Natural killer cell (primary cell): ENCODE measurements around the gene OR8D2. TPM values are rescaled to one million over a fixed set of nuclear protein-coding genes. Genes with fewer than 3 reads are reported as not detected.

Experiments
- ATAC-seq, 3 donors: fragments of 150-1000 bp in 2 of 3; fragments of 200-7000 bp in 1 of 3; cut with Tn5 transposase; 1 replicate in 1 of 3; 2 replicates in 2 of 3; pipeline ENCODE4 v1.10.0; 2021; ENCODE audit warnings: mild to moderate bottlenecking in 2 of 3, moderate library complexity in 2 of 3
- DNase-seq, 2 donors: peaks; one replicate each; pipeline versions ENCODE4 v3.0.0 to v3.0.0-alpha.2; 2013 to 2021; ENCODE audit warnings: mixed read lengths in 1 of 2
- H3K27ac ChIP-seq: one replicate; pipeline ENCODE4 v1.5.1; 2013; ENCODE audit warnings: mild to moderate bottlenecking, low read length
- H3K27me3 ChIP-seq: one replicate; pipeline ENCODE4 v1.6.1; 2013; ENCODE audit warnings: low read length; ENCODE audit not compliant: control insufficient read depth, insufficient read depth
- H3K36me3 ChIP-seq: one replicate; pipeline ENCODE4 v1.6.1; 2013; ENCODE audit warnings: low read length; ENCODE audit not compliant: control insufficient read depth, insufficient read depth
- H3K4me1 ChIP-seq: one replicate; pipeline ENCODE4 v1.6.1; 2013; ENCODE audit warnings: low read length; ENCODE audit not compliant: control insufficient read depth, insufficient read depth
- H3K4me3 ChIP-seq: one replicate; pipeline ENCODE4 v1.5.1; 2013; ENCODE audit warnings: low read length
- H3K9me3 ChIP-seq: one replicate; pipeline ENCODE4 v1.6.1; 2013; ENCODE audit warnings: low read length; ENCODE audit not compliant: control insufficient read depth, insufficient read depth
- H3K27ac Mint-ChIP-seq, 2 donors: one replicate each; pipeline ENCODE4 v1.8.0; 2022; ENCODE audit warnings: mild to moderate bottlenecking in 2 of 2, mixed read lengths in 2 of 2, moderate library complexity in 1 of 2
- H3K27me3 Mint-ChIP-seq, 2 donors: one replicate each; pipeline ENCODE4 v1.8.0; 2022; ENCODE audit warnings: low read depth in 2 of 2, mixed read lengths in 2 of 2
- H3K36me3 Mint-ChIP-seq: one replicate; pipeline ENCODE4 v1.8.0; 2022; ENCODE audit warnings: mixed read lengths
- H3K4me1 Mint-ChIP-seq, 2 donors: one replicate each; pipeline ENCODE4 v1.8.0; 2022; ENCODE audit warnings: mixed read lengths in 2 of 2
- H3K4me3 Mint-ChIP-seq: one replicate; pipeline ENCODE4 v1.8.0; 2022; ENCODE audit warnings: mild to moderate bottlenecking, moderate library complexity, mixed read lengths
- H3K9me3 Mint-ChIP-seq, 2 donors: one replicate each; pipeline ENCODE4 v1.8.0; 2022; ENCODE audit warnings: mixed read lengths in 2 of 2
- WGBS: methylation state at CpG from one replicate; pipeline ENCODE4 v1.1.7; 2013; ENCODE audit warnings: missing lambda C conversion rate; ENCODE audit not compliant: insufficient coverage; 5-methylcytosine and 5-hydroxymethylcytosine counted together
- intact Hi-C: fragments of 100-400 bp; cut with micrococcal nuclease; formaldehyde crosslinking; loops from one replicate; pipeline ENCODE4 v1.14.2; 2022
- total RNA-seq, 4 donors: library from RNA; stranded (reverse); fragments of 120-200 nt in 1 of 4; gene quantifications; one replicate each; pipeline versions ENCODE4 v1.2.3 to v1.2.4, GENCODE V29; 2013 to 2022
- TF ChIP-seq, protein P1 (sequence below): fragments of 200-600 bp; IDR thresholded peaks from one replicate; pipeline ENCODE4 v1.8.0; 2022; ENCODE audit warnings: antibody characterized with exemption

The OR8D2 gene
- total RNA-seq, 3 donors from 2014 or later (not counting 1 experiment from before 2014, with no cell fraction given): not detected

DNA sequence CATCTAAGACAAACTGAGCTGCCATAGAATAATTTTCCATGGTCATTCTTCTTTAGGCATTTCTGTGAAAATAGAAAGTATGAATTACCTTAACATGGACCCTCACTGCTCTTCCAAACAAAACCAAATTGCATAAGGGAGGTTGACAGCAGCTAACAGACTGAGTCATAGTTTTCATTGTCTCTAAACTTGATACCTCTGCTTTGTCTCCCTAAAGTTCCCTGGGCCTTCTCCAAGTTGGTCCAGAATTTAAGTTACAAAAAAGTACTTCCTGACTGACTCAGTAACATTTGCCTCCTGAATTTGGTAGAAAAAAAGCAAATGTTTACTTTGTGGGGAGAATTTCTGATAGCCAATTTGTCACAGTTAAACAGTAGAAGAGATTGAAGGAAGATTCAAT lies 9.3 kb downstream of the OR8D2 start:
- intact Hi-C loops: no loop called here
- H3K4me1 Mint-ChIP-seq: no peaks in the 10 kb centered on the region
- H3K4me3 Mint-ChIP-seq: no peak overlapping the region
- no peaks in the 10 kb centered on the region for H3K36me3 ChIP-seq
- H3K36me3 Mint-ChIP-seq: no peaks in the 10 kb centered on the region
- no peak overlapping the region for H3K4me3 ChIP-seq
- DNase-seq (no peak), ATAC-seq (no peak)
- no peaks in the 10 kb centered on the region for H3K9me3 ChIP-seq
- H3K27ac Mint-ChIP-seq: no peak overlapping the region
- H3K4me1 ChIP-seq: no peaks in the 10 kb centered on the region
- no peak overlapping the region for H3K27ac ChIP-seq
- H3K9me3 Mint-ChIP-seq: peaks cover 0 to 2% of the 10 kb centered on the region in 2 donors
- H3K27me3 Mint-ChIP-seq: peaks cover 11 to 12% of the 10 kb centered on the region in 2 donors
- H3K27me3 ChIP-seq: no peaks in the 10 kb centered on the region
- TF ChIP-seq, protein P1, sequence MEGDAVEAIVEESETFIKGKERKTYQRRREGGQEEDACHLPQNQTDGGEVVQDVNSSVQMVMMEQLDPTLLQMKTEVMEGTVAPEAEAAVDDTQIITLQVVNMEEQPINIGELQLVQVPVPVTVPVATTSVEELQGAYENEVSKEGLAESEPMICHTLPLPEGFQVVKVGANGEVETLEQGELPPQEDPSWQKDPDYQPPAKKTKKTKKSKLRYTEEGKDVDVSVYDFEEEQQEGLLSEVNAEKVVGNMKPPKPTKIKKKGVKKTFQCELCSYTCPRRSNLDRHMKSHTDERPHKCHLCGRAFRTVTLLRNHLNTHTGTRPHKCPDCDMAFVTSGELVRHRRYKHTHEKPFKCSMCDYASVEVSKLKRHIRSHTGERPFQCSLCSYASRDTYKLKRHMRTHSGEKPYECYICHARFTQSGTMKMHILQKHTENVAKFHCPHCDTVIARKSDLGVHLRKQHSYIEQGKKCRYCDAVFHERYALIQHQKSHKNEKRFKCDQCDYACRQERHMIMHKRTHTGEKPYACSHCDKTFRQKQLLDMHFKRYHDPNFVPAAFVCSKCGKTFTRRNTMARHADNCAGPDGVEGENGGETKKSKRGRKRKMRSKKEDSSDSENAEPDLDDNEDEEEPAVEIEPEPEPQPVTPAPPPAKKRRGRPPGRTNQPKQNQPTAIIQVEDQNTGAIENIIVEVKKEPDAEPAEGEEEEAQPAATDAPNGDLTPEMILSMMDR: no peak

DNA sequence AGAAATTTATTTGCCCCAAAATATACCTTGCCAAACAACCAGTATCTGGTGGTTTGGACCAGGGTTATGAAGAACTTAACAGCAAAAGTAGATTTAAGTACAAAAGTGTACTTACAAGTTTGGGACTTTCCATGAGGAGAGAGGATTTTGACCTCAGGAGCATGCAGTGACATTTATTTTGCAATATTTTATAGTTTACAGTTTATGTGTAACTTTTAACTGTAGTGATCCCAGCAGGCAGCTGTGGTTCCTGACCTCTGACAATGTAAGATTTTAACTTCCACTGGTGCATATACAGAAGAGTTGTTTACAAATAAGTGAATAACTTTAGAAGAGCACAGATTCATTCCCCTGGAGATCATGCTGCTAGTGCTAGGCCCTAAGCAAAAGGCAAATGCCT lies 12.9 kb downstream of the OR8D2 start:
- Histone ChIP-seq H3K9me3 (no peaks in the 10 kb centered on the region), H3K27ac (no peak overlapping the region), H3K27me3 (no peaks in the 10 kb centered on the region), H3K4me3 (no peak overlapping the region), H3K4me1 (no peaks in the 10 kb centered on the region), H3K36me3 (no peaks in the 10 kb centered on the region)
- intact Hi-C loops: no loop called here
- H3K36me3 Mint-ChIP-seq: no peaks in the 10 kb centered on the region
- H3K27me3 Mint-ChIP-seq: peaks cover 8 to 11% of the 10 kb centered on the region in 2 donors
- no peak for DNase-seq
- TF ChIP-seq, protein P1: no peak
- no peak overlapping the region for H3K27ac Mint-ChIP-seq
- no peaks in the 10 kb centered on the region for H3K9me3 Mint-ChIP-seq
- no peak for ATAC-seq
- H3K4me1 Mint-ChIP-seq: no peaks in the 10 kb centered on the region
- H3K4me3 Mint-ChIP-seq: no peak overlapping the region

DNA sequence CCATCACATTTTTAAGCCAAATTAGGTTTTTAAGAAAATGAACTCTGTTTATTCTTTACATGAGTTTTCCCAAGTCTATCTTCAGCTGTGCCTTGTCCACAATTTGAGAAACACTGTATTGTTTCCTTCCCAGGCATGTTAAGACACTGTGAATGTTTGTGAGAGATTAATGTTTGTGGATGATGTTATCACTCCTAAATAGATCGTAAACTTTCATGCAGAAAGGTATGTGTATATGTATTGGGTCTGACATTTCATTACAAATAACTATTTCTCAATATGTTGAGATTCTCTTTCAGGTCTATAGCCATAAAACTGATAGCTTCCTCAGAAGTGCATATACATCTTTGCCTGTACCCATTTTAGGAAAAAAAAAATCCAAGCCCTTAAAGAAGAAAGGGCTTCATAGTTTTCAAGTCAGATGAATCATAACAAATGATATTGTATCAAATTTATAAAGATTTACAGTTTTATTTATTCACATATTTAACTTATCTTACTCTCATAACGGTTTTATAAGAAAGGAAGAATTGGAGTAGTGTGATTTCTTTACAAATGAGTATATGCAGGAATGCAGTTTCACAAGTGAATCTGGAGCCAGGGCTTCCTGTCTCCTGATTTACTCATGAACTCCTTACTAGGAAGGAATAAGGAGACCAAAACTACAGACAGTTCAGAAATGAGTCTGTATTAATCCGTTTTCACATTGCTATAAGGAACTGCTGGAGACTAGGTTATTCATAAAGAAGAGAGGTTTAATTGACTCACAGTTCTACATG lies 17.5 kb downstream of the OR8D2 start:
- H3K27me3 ChIP-seq: no peaks in the 10 kb centered on the region
- no peak overlapping the region for H3K27ac Mint-ChIP-seq
- no peak overlapping the region for H3K4me3 Mint-ChIP-seq
- TF ChIP-seq, protein P1: no peak
- no peak overlapping the region for H3K27ac ChIP-seq
- WGBS: 91% methylated on average over 2 of the region's 3 CpGs
- intact Hi-C loops: no loop called here
- no peaks in the 10 kb centered on the region for H3K36me3 ChIP-seq
- H3K36me3 Mint-ChIP-seq: no peaks in the 10 kb centered on the region
- H3K27me3 Mint-ChIP-seq: no peaks in the 10 kb centered on the region
- ATAC-seq: no peak
- DNase-seq: no peak
- no peak overlapping the region for H3K4me3 ChIP-seq
- no peaks in the 10 kb centered on the region for H3K9me3 Mint-ChIP-seq
- no peaks in the 10 kb centered on the region for H3K4me1 ChIP-seq
- peaks cover 3% of the 10 kb centered on the region for H3K9me3 ChIP-seq
- H3K4me1 Mint-ChIP-seq: no peaks in the 10 kb centered on the region

DNA sequence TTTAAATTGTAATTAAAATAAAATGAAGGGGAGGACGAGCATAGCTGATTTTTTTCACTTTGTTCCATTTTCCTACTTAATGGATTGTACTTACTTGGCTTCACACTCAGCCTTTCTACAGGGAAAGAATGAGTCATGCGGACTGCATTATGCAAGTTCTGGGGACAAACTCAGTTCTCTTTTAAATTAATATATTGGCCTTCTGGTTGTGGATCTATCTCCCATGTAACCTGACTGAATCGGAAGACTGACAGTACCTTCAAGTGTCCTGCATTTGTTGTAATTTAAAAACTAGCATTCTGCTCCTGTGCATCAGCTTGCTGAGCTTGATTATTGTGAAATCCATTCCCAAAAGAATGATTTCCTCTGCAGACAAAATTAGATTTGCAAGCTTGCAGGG lies 18.4 kb downstream of the OR8D2 start:
- ATAC-seq (no peak), DNase-seq (no peak)
- H3K4me3 Mint-ChIP-seq: no peak overlapping the region
- TF ChIP-seq, protein P1: no peak
- no peaks in the 10 kb centered on the region for H3K27me3 Mint-ChIP-seq
- no peaks in the 10 kb centered on the region for H3K4me1 ChIP-seq
- no peak overlapping the region for H3K4me3 ChIP-seq
- intact Hi-C loops: no loop called here
- H3K9me3 Mint-ChIP-seq: no peaks in the 10 kb centered on the region
- H3K27ac ChIP-seq: no peak overlapping the region
- no peak overlapping the region for H3K27ac Mint-ChIP-seq
- H3K36me3 Mint-ChIP-seq: no peaks in the 10 kb centered on the region
- H3K9me3 ChIP-seq: peaks cover 3% of the 10 kb centered on the region
- H3K36me3 ChIP-seq: no peaks in the 10 kb centered on the region
- WGBS: 96% methylated on average over 3 of the region's 3 CpGs
- H3K27me3 ChIP-seq: no peaks in the 10 kb centered on the region
- H3K4me1 Mint-ChIP-seq: no peaks in the 10 kb centered on the region
